Choroid plexus epithelial cell (primary cell): ENCODE results near the gene ZMYND19.
"Not testable (repeated sequence)": the region's sequence is repeated elsewhere in the genome, so short reads cannot be mapped to it uniquely, and the experiment has no call there.

Experiments
- DNase-seq: peaks from one replicate; pipeline ENCODE4 v3.0.0-alpha.2; 2010; ENCODE audit warnings: low read depth
- H3K4me3 ChIP-seq: 2 replicates; pipeline ENCODE4 v1.5.1; 2011; ENCODE audit warnings: low read depth, mild to moderate bottlenecking, control low read depth, low read length, moderate library complexity
- CTCF ChIP-seq: conservative IDR thresholded peaks from 2 replicates; pipeline ENCODE4 v1.5.1; 2011; ENCODE audit warnings: low read depth, mild to moderate bottlenecking, control low read depth, inconsistent platforms, low read length, moderate library complexity

ZMYND19 gene

GRCh38 chr9:137631345-137632229 is 41.3 kb upstream of the ZMYND19 start:
- TF ChIP-seq CTCF, result no peak
- H3K4me3 ChIP-seq, result no peak overlapping the region
- no peak for DNase-seq

GRCh38 chr9:137630679-137631078 is 40.4 kb upstream of the ZMYND19 start:
- H3K4me3 ChIP-seq, result no peak overlapping the region
- TF ChIP-seq CTCF, result no peak
- peak; percentile 29 for DNase-seq

- TF ChIP-seq CTCF, result no peak
- peak; percentile 22 for DNase-seq
- no peak overlapping the region for H3K4me3 ChIP-seq
Observed at GRCh38 chr9:137630126-137630525, 39.8 kb upstream of the ZMYND19 start.

- not testable (repeated sequence) for H3K4me3 ChIP-seq, DNase-seq
Observed at GRCh38 chr9:137627406-137627805, 37.1 kb upstream of the ZMYND19 start.

GRCh38 chr9:137626464-137626863 is 36.2 kb upstream of the ZMYND19 start:
- no peak overlapping the region for H3K4me3 ChIP-seq
- TF ChIP-seq CTCF, result no peak
- DNase-seq, result no peak

- not testable (repeated sequence) for H3K4me3 ChIP-seq, DNase-seq
Observed at GRCh38 chr9:137622211-137622610, 31.9 kb upstream of the ZMYND19 start.

GRCh38 chr9:137621131-137621757 is 30.9 kb upstream of the ZMYND19 start:
- peak; percentile 55 for TF ChIP-seq CTCF
- H3K4me3 ChIP-seq, result no peak overlapping the region
- DNase-seq, result peak; percentile 47

GRCh38 chr9:137620581-137620980 is 30.3 kb upstream of the ZMYND19 start:
- TF ChIP-seq CTCF, result no peak
- DNase-seq, result no peak
- no peak overlapping the region for H3K4me3 ChIP-seq
